ENCODE results near the gene CDH13. TPM values are rescaled to one million over a fixed set of nuclear protein-coding genes. Genes with fewer than 3 reads are reported as not detected.

The CDH13 gene
- total RNA-seq, 1 donor from 2014 or later, result not detected

DNA sequence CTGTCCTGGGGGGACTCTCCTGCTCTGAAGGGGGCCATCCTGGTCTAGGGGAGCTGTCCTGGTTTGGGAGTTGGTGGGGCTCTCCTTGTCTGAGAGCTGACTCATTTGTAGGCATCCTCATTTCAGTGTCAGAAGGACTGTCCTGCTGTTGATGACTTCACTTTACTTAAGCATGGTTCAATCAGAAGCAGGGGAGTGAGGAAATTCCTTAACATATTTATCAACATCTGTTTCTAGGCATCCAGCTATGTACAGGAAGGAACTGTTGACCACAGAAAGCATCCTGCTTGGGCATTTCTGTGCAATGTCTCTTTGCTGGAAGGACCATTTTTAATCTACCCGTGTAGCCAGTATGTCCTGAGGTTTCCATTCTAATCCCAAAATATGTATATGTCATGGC lies 678.3 kb downstream of the CDH13 start:
- POLR2A ChIA-PET, result no interaction called here
- DNase-seq, result no peak

DNA sequence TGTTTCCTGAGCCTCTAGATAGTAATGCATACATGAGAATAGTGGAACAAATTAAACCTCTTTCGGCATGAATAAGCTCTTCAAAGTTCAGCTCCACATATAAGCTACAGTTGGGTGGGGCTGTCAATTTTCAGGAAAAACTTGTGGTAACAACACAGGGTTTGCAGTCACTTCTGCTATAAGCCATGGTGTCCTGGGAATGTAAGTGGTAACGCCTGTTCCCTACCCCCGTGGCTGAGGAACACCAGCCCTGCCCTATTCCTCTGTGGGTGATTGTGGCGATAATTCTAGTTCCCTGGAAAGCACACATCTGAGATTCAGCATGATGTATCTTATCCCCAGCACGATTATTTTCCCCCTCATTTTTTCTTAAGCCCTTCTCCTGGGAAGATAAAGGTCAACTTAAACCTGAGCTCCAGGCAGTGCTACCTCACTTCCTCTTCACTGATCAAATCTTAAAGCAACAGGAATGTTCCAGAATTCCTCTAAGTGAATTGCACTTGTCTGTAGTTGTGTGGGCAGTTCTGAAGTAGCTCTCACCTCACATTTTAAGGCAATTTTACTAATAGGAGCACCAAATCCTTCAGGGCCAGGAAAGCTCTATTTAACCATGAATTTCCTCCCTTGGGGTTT lies 680.3 kb downstream of the CDH13 start:
- TF ChIP-seq, protein P1, sequence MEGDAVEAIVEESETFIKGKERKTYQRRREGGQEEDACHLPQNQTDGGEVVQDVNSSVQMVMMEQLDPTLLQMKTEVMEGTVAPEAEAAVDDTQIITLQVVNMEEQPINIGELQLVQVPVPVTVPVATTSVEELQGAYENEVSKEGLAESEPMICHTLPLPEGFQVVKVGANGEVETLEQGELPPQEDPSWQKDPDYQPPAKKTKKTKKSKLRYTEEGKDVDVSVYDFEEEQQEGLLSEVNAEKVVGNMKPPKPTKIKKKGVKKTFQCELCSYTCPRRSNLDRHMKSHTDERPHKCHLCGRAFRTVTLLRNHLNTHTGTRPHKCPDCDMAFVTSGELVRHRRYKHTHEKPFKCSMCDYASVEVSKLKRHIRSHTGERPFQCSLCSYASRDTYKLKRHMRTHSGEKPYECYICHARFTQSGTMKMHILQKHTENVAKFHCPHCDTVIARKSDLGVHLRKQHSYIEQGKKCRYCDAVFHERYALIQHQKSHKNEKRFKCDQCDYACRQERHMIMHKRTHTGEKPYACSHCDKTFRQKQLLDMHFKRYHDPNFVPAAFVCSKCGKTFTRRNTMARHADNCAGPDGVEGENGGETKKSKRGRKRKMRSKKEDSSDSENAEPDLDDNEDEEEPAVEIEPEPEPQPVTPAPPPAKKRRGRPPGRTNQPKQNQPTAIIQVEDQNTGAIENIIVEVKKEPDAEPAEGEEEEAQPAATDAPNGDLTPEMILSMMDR (IDR thresholded peaks at IDR 0.05), result no peak
- no peaks in the 10 kb centered on the region for H3K9me3 Mint-ChIP-seq
- H3K4me1 Mint-ChIP-seq, result no peaks in the 10 kb centered on the region
- intact Hi-C loops (cut with micrococcal nuclease), result no loop called here
- no peaks in the 10 kb centered on the region for H3K36me3 Mint-ChIP-seq (ENCODE audit: low read depth)
- H3K27me3 Mint-ChIP-seq, result peaks cover 8% of the 10 kb centered on the region
- ChIA-PET CTCF (no interaction called here), POLR2A (no interaction called here)
- no peak overlapping the region for H3K27ac Mint-ChIP-seq
- no peak overlapping the region for H3K4me3 Mint-ChIP-seq
- DNase-seq (no peak), ATAC-seq (ENCODE audit: low read depth) (no peak)

More for the DNA sequence above, 678.3 kb downstream of the CDH13 start:
- CTCF ChIA-PET, result no interaction called here
- Mint-ChIP-seq H3K27ac (no peak overlapping the region), H3K4me3 (no peak overlapping the region), H3K9me3 (no peaks in the 10 kb centered on the region), H3K27me3 (peaks cover 7% of the 10 kb centered on the region), H3K36me3 (ENCODE audit: low read depth) (no peaks in the 10 kb centered on the region), H3K4me1 (no peaks in the 10 kb centered on the region)
- TF ChIP-seq, protein P1 (IDR thresholded peaks at IDR 0.05), result no peak
- intact Hi-C loops (cut with micrococcal nuclease), result no loop called here
- no peak for ATAC-seq (ENCODE audit: low read depth)

DNA sequence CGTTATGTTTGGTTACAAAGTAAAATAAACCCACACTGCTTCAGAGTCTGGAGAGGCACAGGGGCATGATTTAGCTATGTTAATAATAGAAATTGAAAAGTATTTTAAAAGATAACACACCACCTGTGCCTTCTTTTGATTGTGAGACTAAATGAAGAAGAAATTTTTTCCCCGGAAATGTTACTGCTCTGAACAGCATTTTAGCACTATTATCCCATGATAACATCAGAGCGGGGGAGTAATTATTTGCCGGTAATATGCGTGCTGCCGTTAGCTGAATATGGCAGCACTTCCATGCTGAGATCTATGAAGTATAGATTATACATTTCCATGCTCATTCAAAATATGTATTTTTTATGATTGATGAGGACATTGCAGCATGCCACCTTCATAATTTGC lies 680.8 kb downstream of the CDH13 start:
- intact Hi-C loops (cut with micrococcal nuclease), result no loop called here
- H3K9me3 Mint-ChIP-seq, result no peaks in the 10 kb centered on the region
- H3K27me3 Mint-ChIP-seq, result peaks cover 8% of the 10 kb centered on the region
- no peak for DNase-seq
- no peaks in the 10 kb centered on the region for H3K4me1 Mint-ChIP-seq
- no peaks in the 10 kb centered on the region for H3K36me3 Mint-ChIP-seq (ENCODE audit: low read depth)
- H3K27ac Mint-ChIP-seq, result no peak overlapping the region
- POLR2A ChIA-PET, result no interaction called here
- CTCF ChIA-PET, result no interaction called here
- TF ChIP-seq, protein P1 (IDR thresholded peaks at IDR 0.05), result no peak
- no peak overlapping the region for H3K4me3 Mint-ChIP-seq
- ATAC-seq (ENCODE audit: low read depth), result no peak

DNA sequence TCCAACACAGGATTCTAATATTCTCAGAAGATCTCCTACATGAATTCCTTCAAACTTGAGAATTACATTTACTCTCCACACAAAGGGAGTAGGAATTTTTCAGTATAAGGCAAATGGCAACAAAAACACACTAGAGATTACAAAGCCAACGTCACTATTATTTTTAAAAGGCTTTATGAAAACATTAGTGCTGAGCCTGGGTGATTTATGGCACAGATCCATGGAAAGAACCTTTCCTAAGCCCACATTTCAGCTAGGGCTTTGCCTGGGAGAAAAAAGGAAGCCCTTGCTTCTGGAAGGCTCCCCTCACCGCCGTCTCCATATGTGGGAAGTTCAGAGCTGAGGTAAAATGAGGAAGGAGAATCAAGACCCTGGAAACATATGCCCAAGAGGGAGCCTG lies 681.6 kb downstream of the CDH13 start:
- ATAC-seq (ENCODE audit: low read depth) (no peak), DNase-seq (no peak)
- H3K9me3 Mint-ChIP-seq, result no peaks in the 10 kb centered on the region
- ChIA-PET CTCF (no interaction called here), POLR2A (no interaction called here)
- intact Hi-C loops (cut with micrococcal nuclease), result no loop called here
- H3K4me3 Mint-ChIP-seq, result no peak overlapping the region
- H3K27ac Mint-ChIP-seq, result no peak overlapping the region
- H3K36me3 Mint-ChIP-seq (ENCODE audit: low read depth), result no peaks in the 10 kb centered on the region
- H3K27me3 Mint-ChIP-seq, result peaks cover 8% of the 10 kb centered on the region
- TF ChIP-seq, protein P1 (IDR thresholded peaks at IDR 0.05), result no peak
- no peaks in the 10 kb centered on the region for H3K4me1 Mint-ChIP-seq

DNA sequence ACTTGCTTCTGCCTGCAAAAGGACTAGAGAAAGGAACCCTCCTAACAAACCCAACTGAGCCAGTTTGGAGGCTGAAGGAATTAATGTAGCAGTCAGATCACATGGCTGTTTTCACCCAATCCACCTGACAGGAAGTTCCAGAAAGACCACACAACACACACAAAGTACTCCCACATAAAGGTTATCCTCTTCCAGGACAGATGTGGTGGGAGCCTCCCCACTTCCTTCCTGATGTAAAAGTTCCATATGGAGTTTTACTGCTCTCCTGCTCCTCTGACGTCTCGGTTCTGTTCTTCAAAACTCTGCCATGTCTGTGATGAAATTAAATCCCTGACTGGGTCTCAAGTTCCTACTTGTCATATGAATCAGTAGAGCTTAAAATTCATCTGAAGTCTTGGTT lies 684.0 kb downstream of the CDH13 start:
- TF ChIP-seq, protein P1 (IDR thresholded peaks at IDR 0.05), result no peak
- no peak for DNase-seq
- no peaks in the 10 kb centered on the region for H3K4me1 Mint-ChIP-seq
- ChIA-PET CTCF (no interaction called here), POLR2A (no interaction called here)
- intact Hi-C loops (cut with micrococcal nuclease), result no loop called here
- H3K27ac Mint-ChIP-seq, result no peak overlapping the region
- ATAC-seq (ENCODE audit: low read depth), result no peak
- H3K27me3 Mint-ChIP-seq, result peaks cover 8% of the 10 kb centered on the region
- no peak overlapping the region for H3K4me3 Mint-ChIP-seq
- H3K9me3 Mint-ChIP-seq, result no peaks in the 10 kb centered on the region
- H3K36me3 Mint-ChIP-seq (ENCODE audit: low read depth), result no peaks in the 10 kb centered on the region

Data from activated B cell treated with CpG ODN at 0.5 μM for 24 hours (primary cell).